Left ventricle myocardium inferior (tissue), 1 donor: ENCODE results near the gene LLPH. TPM values are rescaled to one million over a fixed set of nuclear protein-coding genes. Genes with fewer than 3 reads are reported as not detected.

Source experiments
- DNase-seq: peaks from one replicate; pipeline ENCODE4 v3.0.0-alpha.2; 2020
- H3K27ac ChIP-seq: fragments of 200-600 bp; replicated peaks from 2 replicates; pipeline ENCODE4 v1.8.0; 2021
- H3K27me3 ChIP-seq: fragments of 200-600 bp; 2 replicates; pipeline ENCODE4 v1.8.0; 2021; ENCODE audit warnings: low read depth
- H3K36me3 ChIP-seq: fragments of 200-600 bp; 2 replicates; pipeline ENCODE4 v1.8.0; 2021
- H3K4me1 ChIP-seq: fragments of 200-600 bp; 2 replicates; pipeline ENCODE4 v1.8.0; 2021
- H3K4me3 ChIP-seq: fragments of 200-600 bp; 2 replicates; pipeline ENCODE4 v1.8.0; 2021; ENCODE audit warnings: mild to moderate bottlenecking, moderate library complexity
- H3K9me3 ChIP-seq: fragments of 200-600 bp; replicated peaks from 2 replicates; pipeline ENCODE4 v1.8.0; 2021
- intact Hi-C: fragments of 100-400 bp; cut with micrococcal nuclease; formaldehyde crosslinking; loops from one replicate; pipeline ENCODE4 v1.11.0; 2022
- total RNA-seq: library from RNA; stranded (reverse); fragmentation: NEBNext Ultra II Directional; extraction: Animal tissue kit (Norgen Biotek cat#: 25700); gene quantifications from one replicate; pipeline ENCODE4 v1.2.1, GENCODE V29; 2021
- TF ChIP-seq, protein P1 (sequence below): fragments of 200-600 bp; IDR thresholded peaks from 2 replicates; pipeline ENCODE4 v1.8.0; 2021; ENCODE audit warnings: antibody characterized with exemption, mild to moderate bottlenecking, borderline replicate concordance
- donor health status: DM: no; HTN: yes; CAD: no; lungs with severe emphysema.

The LLPH gene
- total RNA-seq, 1 donor from 2014 or later: 22.1 TPM

DNA sequence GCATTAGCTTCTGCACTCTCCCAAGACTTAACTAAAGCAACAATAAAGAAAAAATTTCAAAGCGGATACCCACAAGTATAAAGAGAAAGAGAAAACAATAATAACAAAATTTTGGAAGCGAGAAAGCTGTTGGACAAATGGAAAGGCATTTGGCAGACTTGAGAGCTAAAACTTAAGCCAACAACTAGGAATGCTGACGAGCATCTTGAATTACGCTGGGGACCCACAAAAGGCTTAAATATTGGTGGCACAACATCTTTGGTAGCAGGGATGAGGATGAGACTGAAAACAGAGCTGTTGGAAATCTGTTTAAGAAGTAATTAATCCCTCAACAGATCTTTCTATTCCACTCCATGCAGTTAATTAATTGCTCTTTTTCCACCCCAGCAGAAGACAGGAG, 49.8 kb downstream of the LLPH start:
- peaks cover 19% of the 10 kb centered on the region for H3K9me3 ChIP-seq
- H3K27me3 ChIP-seq: no peaks in the 10 kb centered on the region
- no peak for DNase-seq
- no peak overlapping the region for H3K27ac ChIP-seq
- no peak overlapping the region for H3K4me3 ChIP-seq
- H3K36me3 ChIP-seq: no peaks in the 10 kb centered on the region
- intact Hi-C loops: no loop called here
- no peaks in the 10 kb centered on the region for H3K4me1 ChIP-seq
- TF ChIP-seq, protein P1, sequence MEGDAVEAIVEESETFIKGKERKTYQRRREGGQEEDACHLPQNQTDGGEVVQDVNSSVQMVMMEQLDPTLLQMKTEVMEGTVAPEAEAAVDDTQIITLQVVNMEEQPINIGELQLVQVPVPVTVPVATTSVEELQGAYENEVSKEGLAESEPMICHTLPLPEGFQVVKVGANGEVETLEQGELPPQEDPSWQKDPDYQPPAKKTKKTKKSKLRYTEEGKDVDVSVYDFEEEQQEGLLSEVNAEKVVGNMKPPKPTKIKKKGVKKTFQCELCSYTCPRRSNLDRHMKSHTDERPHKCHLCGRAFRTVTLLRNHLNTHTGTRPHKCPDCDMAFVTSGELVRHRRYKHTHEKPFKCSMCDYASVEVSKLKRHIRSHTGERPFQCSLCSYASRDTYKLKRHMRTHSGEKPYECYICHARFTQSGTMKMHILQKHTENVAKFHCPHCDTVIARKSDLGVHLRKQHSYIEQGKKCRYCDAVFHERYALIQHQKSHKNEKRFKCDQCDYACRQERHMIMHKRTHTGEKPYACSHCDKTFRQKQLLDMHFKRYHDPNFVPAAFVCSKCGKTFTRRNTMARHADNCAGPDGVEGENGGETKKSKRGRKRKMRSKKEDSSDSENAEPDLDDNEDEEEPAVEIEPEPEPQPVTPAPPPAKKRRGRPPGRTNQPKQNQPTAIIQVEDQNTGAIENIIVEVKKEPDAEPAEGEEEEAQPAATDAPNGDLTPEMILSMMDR: no peak

GRCh38 chr12:66077542-66077941, 53.0 kb downstream of the LLPH start:
- intact Hi-C loops: no loop called here
- TF ChIP-seq, protein P1: no peak
- H3K4me3 ChIP-seq: no peak overlapping the region
- H3K4me1 ChIP-seq: no peaks in the 10 kb centered on the region
- no peaks in the 10 kb centered on the region for H3K27me3 ChIP-seq
- DNase-seq: no peak
- no peak overlapping the region for H3K27ac ChIP-seq
- no peaks in the 10 kb centered on the region for H3K9me3 ChIP-seq
- H3K36me3 ChIP-seq: no peaks in the 10 kb centered on the region

DNA sequence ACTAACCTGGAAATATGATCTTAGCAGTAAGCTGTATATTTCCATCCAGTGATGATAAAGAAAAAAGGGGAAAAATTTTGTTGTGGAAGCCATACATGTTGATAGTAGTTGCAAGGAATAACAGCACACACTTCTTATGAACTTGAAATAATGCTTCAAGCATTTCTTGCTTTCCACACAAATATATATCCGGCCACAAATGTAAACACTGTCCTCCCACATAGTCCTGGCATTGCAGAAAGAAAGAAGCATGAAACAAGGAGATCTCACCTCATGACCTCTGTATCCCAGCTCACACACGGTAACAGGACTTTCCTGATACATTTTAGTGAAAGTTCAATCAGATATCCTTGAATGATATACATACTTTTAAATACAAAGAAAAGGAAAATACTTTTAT, 56.0 kb downstream of the LLPH start:
- no peak for DNase-seq
- intact Hi-C loops: no loop called here
- H3K9me3 ChIP-seq: no peaks in the 10 kb centered on the region
- TF ChIP-seq, protein P1: no peak
- no peaks in the 10 kb centered on the region for H3K4me1 ChIP-seq
- no peak overlapping the region for H3K27ac ChIP-seq
- H3K27me3 ChIP-seq: no peaks in the 10 kb centered on the region
- H3K4me3 ChIP-seq: no peak overlapping the region
- no peaks in the 10 kb centered on the region for H3K36me3 ChIP-seq

GRCh38 chr12:66072566-66072965, 58.0 kb downstream of the LLPH start:
- H3K9me3 ChIP-seq: no peaks in the 10 kb centered on the region
- no peaks in the 10 kb centered on the region for H3K27me3 ChIP-seq
- intact Hi-C loops: no loop called here
- DNase-seq: no peak
- TF ChIP-seq, protein P1: no peak
- H3K4me3 ChIP-seq: no peak overlapping the region
- H3K4me1 ChIP-seq: no peaks in the 10 kb centered on the region
- H3K27ac ChIP-seq: no peak overlapping the region
- H3K36me3 ChIP-seq: no peaks in the 10 kb centered on the region

DNA sequence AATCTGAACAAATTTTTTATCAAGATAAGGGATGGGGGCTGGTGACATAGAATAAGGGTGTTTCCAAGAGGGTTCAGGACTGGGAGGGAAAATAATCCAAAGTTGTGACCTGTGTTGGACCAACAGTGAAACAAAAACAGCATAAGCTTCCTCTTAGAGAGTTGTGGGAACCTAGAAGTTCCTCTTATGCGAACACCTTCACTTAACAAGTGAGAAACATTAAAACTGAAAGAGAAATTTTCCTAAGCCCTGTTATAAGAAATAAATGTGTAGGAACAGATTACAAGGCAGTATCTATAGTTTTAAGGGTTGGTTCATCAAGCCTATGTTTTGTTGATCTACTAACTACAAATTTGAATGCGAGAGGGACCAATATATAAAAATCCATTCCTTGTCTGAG, 58.4 kb downstream of the LLPH start:
- Histone ChIP-seq H3K4me1 (no peaks in the 10 kb centered on the region), H3K4me3 (no peak overlapping the region), H3K36me3 (no peaks in the 10 kb centered on the region), H3K27me3 (no peaks in the 10 kb centered on the region), H3K27ac (no peak overlapping the region), H3K9me3 (no peaks in the 10 kb centered on the region)
- intact Hi-C loops: no loop called here
- DNase-seq: no peak
- TF ChIP-seq, protein P1: no peak

DNA sequence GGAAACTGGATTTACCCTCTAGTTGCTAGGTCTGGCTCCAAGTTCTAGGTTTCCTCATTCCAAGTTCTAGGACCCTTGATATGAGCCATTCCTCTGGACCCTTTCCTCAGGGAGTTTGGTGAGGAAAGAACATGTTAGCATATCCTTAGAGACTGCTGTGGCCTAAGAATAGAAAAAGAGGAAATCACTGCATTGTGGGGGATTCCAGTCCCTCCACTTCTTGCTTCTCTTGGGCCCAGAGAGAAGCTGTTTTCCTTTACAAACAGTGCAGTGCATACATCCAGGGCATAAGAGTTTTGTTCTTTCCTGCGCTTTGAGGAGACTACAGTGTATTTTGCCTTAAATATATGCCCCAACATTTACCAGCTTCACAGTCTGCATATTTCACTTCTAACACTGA, 59.0 kb downstream of the LLPH start:
- no peaks in the 10 kb centered on the region for H3K36me3 ChIP-seq
- TF ChIP-seq, protein P1: no peak
- intact Hi-C loops: no loop called here
- H3K27me3 ChIP-seq: no peaks in the 10 kb centered on the region
- DNase-seq: no peak
- no peaks in the 10 kb centered on the region for H3K9me3 ChIP-seq
- no peak overlapping the region for H3K4me3 ChIP-seq
- H3K4me1 ChIP-seq: no peaks in the 10 kb centered on the region
- H3K27ac ChIP-seq: no peak overlapping the region
